LNCAP (cell line): ENCODE data around the gene PPP2R1A.

Experiments
- CTCF ChIP-seq: fragments of 450-650 bp; IDR thresholded peaks from 2 replicates; pipeline ENCODE4 v1.5.1; 2017; ENCODE audit warnings: mild to moderate bottlenecking

Gene PPP2R1A

GRCh38 chr19:52191951-52192350 is 2.1 kb downstream of the PPP2R1A start:
- no peak for TF ChIP-seq CTCF

- no peak for TF ChIP-seq CTCF
Measured at GRCh38 chr19:52196256-52196967, 6.6 kb downstream of the PPP2R1A start.

- TF ChIP-seq CTCF: no peak
Measured at GRCh38 chr19:52197964-52198363, 8.1 kb downstream of the PPP2R1A start.

- no peak for TF ChIP-seq CTCF
Measured at GRCh38 chr19:52198678-52199077, 8.8 kb downstream of the PPP2R1A start.

- TF ChIP-seq CTCF: no peak
Measured at GRCh38 chr19:52200044-52200443, 10.2 kb downstream of the PPP2R1A start.

GRCh38 chr19:52206481-52206880 is 16.6 kb downstream of the PPP2R1A start:
- no peak for TF ChIP-seq CTCF

GRCh38 chr19:52211203-52211602 is 21.4 kb downstream of the PPP2R1A start:
- TF ChIP-seq CTCF: no peak
